Osteoblast (primary cell): ENCODE data around the gene C1RL. TPM values are rescaled to one million over a fixed set of nuclear protein-coding genes. Genes with fewer than 3 reads are reported as not detected.
"Not testable (repeated sequence)": the region's sequence is repeated elsewhere in the genome, so short reads cannot be mapped to it uniquely, and the experiment has no call there.

Source experiments
- DNase-seq: peaks from one replicate; pipeline ENCODE4 v3.0.0; 2011; ENCODE audit warnings: low spot score, mixed read lengths; ENCODE audit not compliant: insufficient read length; ENCODE audit errors: missing footprints
- H2AFZ ChIP-seq: 2 replicates; pipeline ENCODE4 v1.6.0; 2011; ENCODE audit warnings: mild to moderate bottlenecking, low read length
- H3K27ac ChIP-seq: 2 replicates; pipeline ENCODE4 v1.5.1; 2011; ENCODE audit warnings: mild to moderate bottlenecking, low read depth, low read length, moderate library complexity
- H3K27me3 ChIP-seq: 2 replicates; pipeline ENCODE4 v1.6.0; 2012; ENCODE audit warnings: mild to moderate bottlenecking, control low read depth, inconsistent platforms, low read length, moderate library complexity; ENCODE audit not compliant: insufficient read depth
- H3K36me3 ChIP-seq: 2 replicates; pipeline ENCODE4 v1.5.1; 2011; ENCODE audit warnings: mild to moderate bottlenecking, low read length, control low read depth, moderate library complexity; ENCODE audit not compliant: insufficient read depth
- H3K4me1 ChIP-seq: 2 replicates; pipeline ENCODE4 v1.5.1; 2011; ENCODE audit warnings: mild to moderate bottlenecking, low read length, control low read depth, moderate library complexity; ENCODE audit not compliant: insufficient read depth
- H3K4me2 ChIP-seq: 2 replicates; pipeline ENCODE4 v1.6.0; 2011; ENCODE audit warnings: mild to moderate bottlenecking, low read length; ENCODE audit not compliant: insufficient read depth
- H3K4me3 ChIP-seq: fragments of 200-600 bp; sonication (generic); 3 replicates; pipeline ENCODE4 v1.5.1; 2012; ENCODE audit warnings: mild to moderate bottlenecking, low read length, inconsistent platforms; ENCODE audit not compliant: insufficient read depth
- H3K79me2 ChIP-seq: 2 replicates; pipeline ENCODE4 v1.6.0; 2012; ENCODE audit warnings: mild to moderate bottlenecking, low read length, control low read depth, inconsistent platforms; ENCODE audit not compliant: insufficient read depth
- H3K9me3 ChIP-seq: 2 replicates; pipeline ENCODE4 v1.5.1; 2011; ENCODE audit warnings: low read depth, low read length, control low read depth
- H4K20me1 ChIP-seq: 2 replicates; pipeline ENCODE4 v1.6.0; 2012; ENCODE audit warnings: mild to moderate bottlenecking, low read length, control low read depth; ENCODE audit not compliant: insufficient read depth
- CTCF ChIP-seq: IDR thresholded peaks from 2 replicates; pipeline ENCODE4 v1.5.1; 2011; ENCODE audit warnings: mild to moderate bottlenecking, low read depth, low read length, moderate library complexity; ENCODE audit errors: extremely low read depth
- total RNA-seq: library from RNA; depleted of rRNA; stranded (reverse); fragments of >200 nt; gene quantifications from 2 replicates; pipeline ENCODE4 v1.2.3, GENCODE V29; 2012

C1RL gene
- total RNA-seq, 1 donor: 63.7 TPM

- no peaks in the 10 kb centered on the region for H3K9me3 ChIP-seq
- no peak overlapping the region for H2AFZ ChIP-seq
- peaks cover under 1% of the 10 kb centered on the region for H4K20me1 ChIP-seq
- no peak for DNase-seq
- H3K4me3 ChIP-seq: no peak overlapping the region
- peaks cover 27% of the 10 kb centered on the region for H3K79me2 ChIP-seq
- H3K36me3 ChIP-seq: no peaks in the 10 kb centered on the region
- no peak overlapping the region for H3K27ac ChIP-seq
- H3K27me3 ChIP-seq: no peaks in the 10 kb centered on the region
- H3K4me2 ChIP-seq: no peak overlapping the region
- peaks cover 12% of the 10 kb centered on the region for H3K4me1 ChIP-seq
- TF ChIP-seq CTCF: no peak
Measured at GRCh38 chr12:7110661-7111060, 1.6 kb upstream of the C1RL start.

- Histone ChIP-seq H3K27me3 (no peaks in the 10 kb centered on the region), H3K4me2 (peak overlapping the region; percentile 95), H3K36me3 (no peaks in the 10 kb centered on the region), H3K27ac (no peak overlapping the region), H2AFZ (peak overlapping the region; percentile 81), H3K79me2 (peaks cover 32% of the 10 kb centered on the region), H3K9me3 (no peaks in the 10 kb centered on the region), H4K20me1 (peaks cover 5% of the 10 kb centered on the region), H3K4me1 (peaks cover 12% of the 10 kb centered on the region), H3K4me3 (peak overlapping the region; percentile 87)
- no peak for DNase-seq
- no peak for TF ChIP-seq CTCF
Measured at GRCh38 chr12:7109572-7109920, 532 bp upstream of the C1RL start.

- TF ChIP-seq CTCF: no peak
- peak overlapping the region; percentile 95 for H3K4me2 ChIP-seq
- DNase-seq: peak; percentile 94
- peak overlapping the region; percentile 87 for H3K4me3 ChIP-seq
- no peaks in the 10 kb centered on the region for H3K27me3 ChIP-seq
- peaks cover 13% of the 10 kb centered on the region for H4K20me1 ChIP-seq
- peak overlapping the region; percentile 89 for H3K27ac ChIP-seq
- peaks cover 32% of the 10 kb centered on the region for H3K79me2 ChIP-seq
- H2AFZ ChIP-seq: peak overlapping the region; percentile 92
- H3K36me3 ChIP-seq: peaks cover 5% of the 10 kb centered on the region
- peaks cover 12% of the 10 kb centered on the region for H3K4me1 ChIP-seq
- no peaks in the 10 kb centered on the region for H3K9me3 ChIP-seq
Measured at GRCh38 chr12:7108003-7108795, 815 bp downstream of the C1RL start.

- H4K20me1 ChIP-seq: peaks cover 13% of the 10 kb centered on the region
- H2AFZ ChIP-seq: peak overlapping the region; percentile 92
- H3K27me3 ChIP-seq: no peaks in the 10 kb centered on the region
- H3K4me3 ChIP-seq: peak overlapping the region; percentile 87
- peak overlapping the region; percentile 95 for H3K4me2 ChIP-seq
- no peak for TF ChIP-seq CTCF
- peaks cover 5% of the 10 kb centered on the region for H3K36me3 ChIP-seq
- no peak for DNase-seq
- H3K27ac ChIP-seq: peak overlapping the region; percentile 89
- H3K4me1 ChIP-seq: peaks cover 12% of the 10 kb centered on the region
- no peaks in the 10 kb centered on the region for H3K9me3 ChIP-seq
- H3K79me2 ChIP-seq: peaks cover 32% of the 10 kb centered on the region
Measured at GRCh38 chr12:7107636-7108002, 1.4 kb downstream of the C1RL start.

- peaks cover 13% of the 10 kb centered on the region for H4K20me1 ChIP-seq
- peaks cover 32% of the 10 kb centered on the region for H3K79me2 ChIP-seq
- H3K27ac ChIP-seq, H3K9me3 ChIP-seq, DNase-seq, H3K4me3 ChIP-seq, H2AFZ ChIP-seq, H3K27me3 ChIP-seq, H3K36me3 ChIP-seq: not testable (repeated sequence)
- peak overlapping the region; percentile 95 for H3K4me2 ChIP-seq
- H3K4me1 ChIP-seq: peaks cover 16% of the 10 kb centered on the region
Measured at GRCh38 chr12:7107181-7107580, 1.8 kb downstream of the C1RL start.
